ENCODE results near the gene PADI2.

PADI2 gene

DNA sequence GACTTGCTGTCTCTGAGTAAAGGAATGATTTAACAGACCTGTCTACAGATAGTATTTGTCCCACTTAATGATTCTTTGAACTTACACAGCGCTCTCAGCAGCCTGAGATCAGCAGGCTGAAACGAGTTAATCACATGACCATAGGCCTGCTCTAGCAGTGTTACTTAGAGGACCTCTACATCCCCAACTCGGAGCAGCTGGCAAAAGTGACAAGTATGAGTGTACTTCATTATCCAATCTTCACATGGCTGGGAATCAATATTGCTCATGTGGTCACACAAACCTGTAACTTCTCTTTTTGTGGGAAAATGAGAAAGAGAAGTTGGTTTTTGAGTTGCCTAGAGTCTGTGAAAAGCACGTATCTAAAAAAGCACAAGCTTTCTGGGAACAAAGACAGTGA lies 96.1 kb downstream of the PADI2 start:
- no peaks in the 10 kb centered on the region for H3K9me3 ChIP-seq (ENCODE audit: control insufficient read depth, insufficient read depth, low read length)
- TF ChIP-seq EZH2phosphoT487 (IDR thresholded peaks at IDR 0.05; ENCODE audit: borderline replicate concordance, low read length): no peak
- TF ChIP-seq, protein P1, sequence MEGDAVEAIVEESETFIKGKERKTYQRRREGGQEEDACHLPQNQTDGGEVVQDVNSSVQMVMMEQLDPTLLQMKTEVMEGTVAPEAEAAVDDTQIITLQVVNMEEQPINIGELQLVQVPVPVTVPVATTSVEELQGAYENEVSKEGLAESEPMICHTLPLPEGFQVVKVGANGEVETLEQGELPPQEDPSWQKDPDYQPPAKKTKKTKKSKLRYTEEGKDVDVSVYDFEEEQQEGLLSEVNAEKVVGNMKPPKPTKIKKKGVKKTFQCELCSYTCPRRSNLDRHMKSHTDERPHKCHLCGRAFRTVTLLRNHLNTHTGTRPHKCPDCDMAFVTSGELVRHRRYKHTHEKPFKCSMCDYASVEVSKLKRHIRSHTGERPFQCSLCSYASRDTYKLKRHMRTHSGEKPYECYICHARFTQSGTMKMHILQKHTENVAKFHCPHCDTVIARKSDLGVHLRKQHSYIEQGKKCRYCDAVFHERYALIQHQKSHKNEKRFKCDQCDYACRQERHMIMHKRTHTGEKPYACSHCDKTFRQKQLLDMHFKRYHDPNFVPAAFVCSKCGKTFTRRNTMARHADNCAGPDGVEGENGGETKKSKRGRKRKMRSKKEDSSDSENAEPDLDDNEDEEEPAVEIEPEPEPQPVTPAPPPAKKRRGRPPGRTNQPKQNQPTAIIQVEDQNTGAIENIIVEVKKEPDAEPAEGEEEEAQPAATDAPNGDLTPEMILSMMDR (IDR thresholded peaks at IDR 0.05; ENCODE audit: low read depth, low read length, poor library complexity, severe bottlenecking): no peak
- no peaks in the 10 kb centered on the region for H4K20me1 ChIP-seq (ENCODE audit: control insufficient read depth, insufficient read depth, low read depth, low read length)
- peaks cover 9% of the 10 kb centered on the region; the same call in 1 of the 2 replicates for H3F3A ChIP-seq (ENCODE audit: control insufficient read depth, insufficient read depth)
- H3K79me2 ChIP-seq (ENCODE audit: control insufficient read depth, low read length): no peaks in the 10 kb centered on the region
- H3K4me1 ChIP-seq (ENCODE audit: control insufficient read depth, low read length): no peaks in the 10 kb centered on the region
- no peaks in the 10 kb centered on the region for H3K9me2 ChIP-seq (replicated peaks; ENCODE audit: control insufficient read depth, low read length)
- H3K4me2 ChIP-seq (ENCODE audit: low read length): no peak overlapping the region
- no peak overlapping the region for H3K4me3 ChIP-seq (ENCODE audit: low read length)
- no peak overlapping the region for H3K27ac ChIP-seq (ENCODE audit: low read depth, low read length)
- no peaks in the 10 kb centered on the region for H3K27me3 ChIP-seq (ENCODE audit: control insufficient read depth, low read length)
- peaks cover 89% of the 10 kb centered on the region for H3K36me3 ChIP-seq (ENCODE audit: control insufficient read depth, low read length)

DNA sequence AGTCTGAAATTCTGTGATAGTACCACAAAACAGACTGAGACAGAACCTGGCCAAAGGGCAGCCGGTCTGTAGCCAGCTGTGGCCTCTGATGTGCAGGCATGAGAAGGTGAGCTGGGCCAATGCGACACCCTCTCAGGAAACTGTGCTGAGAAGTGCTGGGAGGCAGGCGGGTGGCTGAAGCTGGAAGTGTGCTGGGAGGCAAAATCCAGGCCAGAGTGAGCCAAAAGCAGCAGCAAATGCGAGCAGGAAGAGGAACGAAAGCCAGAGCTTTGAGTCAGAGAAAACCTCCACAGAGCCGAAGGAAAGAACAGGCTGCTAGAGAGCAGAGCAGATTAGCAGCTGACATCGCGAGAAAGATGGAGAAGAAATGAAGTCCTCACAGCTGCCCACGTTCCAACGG lies 97.4 kb downstream of the PADI2 start:
- Histone ChIP-seq H3K27ac (ENCODE audit: low read depth, low read length) (no peak overlapping the region), H3K79me2 (ENCODE audit: control insufficient read depth, low read length) (no peaks in the 10 kb centered on the region), H3K9me3 (ENCODE audit: control insufficient read depth, insufficient read depth, low read length) (no peaks in the 10 kb centered on the region), H3F3A (ENCODE audit: control insufficient read depth, insufficient read depth) (peaks cover 9% of the 10 kb centered on the region; the same call in 1 of the 2 replicates), H4K20me1 (ENCODE audit: control insufficient read depth, insufficient read depth, low read depth, low read length) (no peaks in the 10 kb centered on the region), H3K4me1 (ENCODE audit: control insufficient read depth, low read length) (no peaks in the 10 kb centered on the region), H3K4me2 (ENCODE audit: low read length) (no peak overlapping the region), H3K36me3 (ENCODE audit: control insufficient read depth, low read length) (peaks cover 77% of the 10 kb centered on the region), H3K27me3 (ENCODE audit: control insufficient read depth, low read length) (no peaks in the 10 kb centered on the region), H3K4me3 (ENCODE audit: low read length) (no peak overlapping the region), H3K9me2 (replicated peaks; ENCODE audit: control insufficient read depth, low read length) (no peaks in the 10 kb centered on the region)
- TF ChIP-seq, protein P1 (IDR thresholded peaks at IDR 0.05; ENCODE audit: low read depth, low read length, poor library complexity, severe bottlenecking): no peak
- no peak for TF ChIP-seq EZH2phosphoT487 (IDR thresholded peaks at IDR 0.05; ENCODE audit: borderline replicate concordance, low read length)

DNA sequence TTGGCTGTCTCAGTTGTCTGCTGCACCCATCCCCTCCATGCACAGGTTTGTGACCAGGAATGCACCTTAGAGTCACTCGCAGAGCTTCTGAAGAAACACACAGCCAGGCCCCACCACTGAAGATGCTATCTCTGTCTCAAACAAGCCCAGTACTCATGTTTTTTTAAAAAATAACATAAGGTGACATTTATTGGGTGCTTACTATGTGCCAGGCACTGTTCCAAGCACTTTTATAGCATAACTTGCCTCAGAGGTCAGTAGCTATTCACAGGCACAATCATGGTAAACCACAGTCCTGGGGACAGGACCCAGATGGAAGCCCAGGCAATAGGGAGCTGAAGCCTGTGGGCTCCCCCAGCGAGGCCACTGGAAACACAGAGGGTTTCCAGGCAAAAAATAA lies 98.7 kb downstream of the PADI2 start:
- Histone ChIP-seq H4K20me1 (ENCODE audit: control insufficient read depth, insufficient read depth, low read depth, low read length) (no peaks in the 10 kb centered on the region), H3F3A (ENCODE audit: control insufficient read depth, insufficient read depth) (peaks cover 9% of the 10 kb centered on the region; the same call in 1 of the 2 replicates), H3K27me3 (ENCODE audit: control insufficient read depth, low read length) (no peaks in the 10 kb centered on the region), H3K27ac (ENCODE audit: low read depth, low read length) (no peak overlapping the region), H3K36me3 (ENCODE audit: control insufficient read depth, low read length) (peaks cover 67% of the 10 kb centered on the region), H3K9me2 (replicated peaks; ENCODE audit: control insufficient read depth, low read length) (no peaks in the 10 kb centered on the region), H3K79me2 (ENCODE audit: control insufficient read depth, low read length) (no peaks in the 10 kb centered on the region), H3K4me1 (ENCODE audit: control insufficient read depth, low read length) (no peaks in the 10 kb centered on the region), H3K4me2 (ENCODE audit: low read length) (no peak overlapping the region), H3K9me3 (ENCODE audit: control insufficient read depth, insufficient read depth, low read length) (no peaks in the 10 kb centered on the region), H3K4me3 (ENCODE audit: low read length) (no peak overlapping the region)
- TF ChIP-seq, protein P1 (IDR thresholded peaks at IDR 0.05; ENCODE audit: low read depth, low read length, poor library complexity, severe bottlenecking): no peak
- TF ChIP-seq EZH2phosphoT487 (IDR thresholded peaks at IDR 0.05; ENCODE audit: borderline replicate concordance, low read length): no peak
